COLO668 (cell line): Measurements from ENCODE around the gene TOGARAM2.

Experiments
- DNase-seq: peaks from one replicate; lab custom pipeline; 2025; ENCODE audit not compliant: unreplicated experiment; lab: John Stamatoyannopoulos, UW

TOGARAM2 gene

GRCh38 chr2:28981016-28981441 is at the start of gene TOGARAM2:
Gene TOGARAM2 (plus strand): TSS chr2:28981298. CDS start chr2:28994835, 13,537 bp downstream.
- DNase-seq, result peak; percentile 38

GRCh38 chr2:28934769-28935168 is 46.3 kb upstream of the TOGARAM2 start:
- DNase-seq, result no peak

- no peak for DNase-seq
Measured at GRCh38 chr2:28941008-28941407, 40.1 kb upstream of the TOGARAM2 start.

GRCh38 chr2:28944535-28945248 is 36.4 kb upstream of the TOGARAM2 start:
- no peak for DNase-seq

- DNase-seq, result no peak
Measured at GRCh38 chr2:28948160-28948559, 32.9 kb upstream of the TOGARAM2 start.

- DNase-seq, result no peak
Measured at GRCh38 chr2:28949190-28949589, 31.9 kb upstream of the TOGARAM2 start.

GRCh38 chr2:28949617-28950305 is 31.3 kb upstream of the TOGARAM2 start:
- no peak for DNase-seq

GRCh38 chr2:28950941-28951630 is 30.0 kb upstream of the TOGARAM2 start:
- no peak for DNase-seq

GRCh38 chr2:28951910-28952835 is 28.9 kb upstream of the TOGARAM2 start:
- DNase-seq, result no peak

- DNase-seq, result no peak
Measured at GRCh38 chr2:28952836-28953211, 28.3 kb upstream of the TOGARAM2 start.

GRCh38 chr2:28955467-28955866 is 25.6 kb upstream of the TOGARAM2 start:
- DNase-seq, result no peak

GRCh38 chr2:28956415-28956826 is 24.7 kb upstream of the TOGARAM2 start:
- DNase-seq, result peak; percentile 15

- no peak for DNase-seq
Measured at GRCh38 chr2:28956890-28957289, 24.2 kb upstream of the TOGARAM2 start.

GRCh38 chr2:28958689-28959088 is 22.4 kb upstream of the TOGARAM2 start:
- peak; percentile 39 for DNase-seq

- DNase-seq, result no peak
Measured at GRCh38 chr2:28960401-28960800, 20.7 kb upstream of the TOGARAM2 start.

GRCh38 chr2:28962505-28962904 is 18.6 kb upstream of the TOGARAM2 start:
- DNase-seq, result no peak

- no peak for DNase-seq
Measured at GRCh38 chr2:28970464-28971160, 10.5 kb upstream of the TOGARAM2 start.

- no peak for DNase-seq
Measured at GRCh38 chr2:28972778-28973335, 8.2 kb upstream of the TOGARAM2 start.

- DNase-seq, result no peak
Measured at GRCh38 chr2:28974252-28974651, 6.8 kb upstream of the TOGARAM2 start.

- no peak for DNase-seq
Measured at GRCh38 chr2:28975671-28976070, 5.4 kb upstream of the TOGARAM2 start.
